NCI-H82 treated with DMSO at 0.1 percent for 48 hours (cell line): ENCODE results near the gene LRRC10B.
A peak's percentile ranks its signal among the peaks of the same experiment; 100 is the strongest.

Experiments used
- DNase-seq: peaks from one replicate; lab custom pipeline; 2025; ENCODE audit not compliant: unreplicated experiment; lab: John Stamatoyannopoulos, UW

LRRC10B gene

DNA sequence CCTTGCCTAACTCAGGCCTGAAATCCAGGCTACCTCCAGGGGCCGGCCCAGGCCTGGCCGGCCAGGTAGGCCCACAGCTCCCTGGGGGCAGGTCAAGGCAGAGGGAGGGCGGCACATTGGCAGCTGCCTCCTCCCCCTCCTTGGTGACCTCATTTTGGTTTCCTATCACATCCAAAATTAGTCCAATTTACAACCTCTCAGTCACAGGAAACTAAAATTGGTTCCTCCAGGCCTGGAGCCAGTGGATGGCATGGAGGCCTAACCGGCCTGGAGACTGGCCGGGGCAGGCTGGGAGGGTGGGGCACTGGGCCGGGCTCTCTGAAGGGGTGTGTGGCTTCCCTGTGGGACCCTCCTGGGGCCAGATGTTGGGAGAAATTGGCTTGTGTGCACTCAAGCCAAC, 35.9 kb downstream of the LRRC10B start:
- DNase-seq, result no peak

DNA sequence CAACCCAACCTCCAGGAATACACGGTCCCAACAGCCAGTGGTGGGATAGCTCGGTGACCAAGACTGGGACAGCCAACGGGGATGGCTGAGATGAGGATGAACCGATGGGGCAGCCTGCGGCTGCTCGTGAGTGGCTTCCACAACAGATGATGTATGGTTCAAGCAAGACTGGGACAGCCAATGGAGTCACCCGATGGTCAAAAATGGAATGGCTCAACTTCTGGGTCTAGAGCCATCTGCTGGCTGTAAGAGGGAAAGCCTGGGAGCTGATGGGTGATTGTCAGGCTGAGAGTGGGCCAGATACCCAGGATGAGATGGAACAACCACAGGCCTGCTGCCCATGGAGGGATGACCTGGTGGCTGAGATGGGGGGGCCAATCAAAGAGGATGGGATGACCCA, 36.8 kb downstream of the LRRC10B start:
- DNase-seq, result no peak

GRCh38 chr11:61545921-61546320, 37.4 kb downstream of the LRRC10B start:
- no peak for DNase-seq

DNA sequence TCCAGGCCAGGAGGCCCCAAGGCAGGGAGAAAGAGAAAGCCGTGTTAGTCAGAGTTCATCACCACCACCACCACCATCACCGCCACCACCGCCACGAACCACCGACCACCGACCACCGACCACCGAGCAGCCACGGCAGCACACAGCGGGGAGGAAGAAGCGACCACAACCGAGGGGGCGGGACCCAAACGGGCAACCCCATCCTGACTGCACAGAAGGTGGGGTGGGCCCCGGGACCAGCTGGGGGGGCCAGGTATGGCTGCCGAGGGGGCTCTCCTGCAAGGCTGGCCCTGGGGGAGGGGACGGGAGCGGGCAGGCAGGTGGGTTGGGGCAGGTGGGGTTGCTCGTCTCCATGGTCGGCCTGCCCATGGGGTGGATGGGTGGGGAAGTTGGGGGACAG, 38.1 kb downstream of the LRRC10B start:
- no peak for DNase-seq

DNA sequence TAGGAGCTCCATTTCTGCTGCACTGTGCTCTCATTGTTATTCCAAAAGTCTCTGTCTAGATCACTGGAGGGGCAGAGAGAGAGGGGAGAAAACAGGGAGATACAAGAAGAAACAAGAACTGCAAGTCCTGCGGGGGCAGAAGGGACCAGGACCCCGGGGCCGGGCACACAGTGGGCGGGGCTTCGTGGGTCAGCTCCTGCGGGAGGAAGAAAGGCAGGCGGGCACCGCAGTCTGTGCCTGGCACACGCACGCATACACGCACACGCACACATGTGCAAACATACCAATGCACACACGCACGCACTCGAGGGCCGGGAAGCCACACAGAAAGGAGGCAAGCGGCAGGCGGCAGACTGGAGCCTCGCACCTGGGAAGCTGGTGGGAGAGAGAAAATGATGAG, 38.7 kb downstream of the LRRC10B start:
- DNase-seq, result no peak

- no peak for DNase-seq
Measured at GRCh38 chr11:61549177-61549576, 40.6 kb downstream of the LRRC10B start.

GRCh38 chr11:61549662-61550568, 41.4 kb downstream of the LRRC10B start:
- DNase-seq, result no peak

DNA sequence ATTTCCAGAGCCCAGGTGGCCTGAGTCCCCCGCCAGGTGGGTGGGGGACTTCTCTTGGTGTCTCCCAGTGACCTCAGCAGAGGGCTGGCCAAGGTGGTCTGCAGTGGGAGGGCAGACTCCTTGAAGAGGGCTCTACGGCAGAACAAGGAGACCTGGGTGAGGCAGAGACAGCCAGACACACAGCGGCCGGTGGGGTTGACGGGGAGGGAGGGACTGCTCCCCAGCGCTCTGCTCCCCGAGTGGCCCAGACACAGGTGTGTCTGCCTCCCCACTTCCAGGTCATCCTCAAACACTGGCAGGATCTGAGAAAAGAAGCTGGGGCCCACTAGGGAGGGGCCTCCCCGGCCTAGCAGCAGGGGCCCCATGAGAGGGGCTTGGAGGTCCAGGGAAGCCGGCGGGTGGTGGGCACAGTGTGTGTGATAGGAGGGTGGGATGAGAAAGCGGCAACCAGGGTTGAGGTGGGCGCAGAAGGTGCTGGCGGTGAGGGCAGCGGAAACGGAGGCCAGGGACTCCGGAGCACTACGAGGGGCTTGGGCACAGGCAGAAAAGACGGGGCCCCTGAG, 42.2 kb downstream of the LRRC10B start:
- DNase-seq, result no peak

- DNase-seq, result no peak
Measured at GRCh38 chr11:61551634-61552033, 43.1 kb downstream of the LRRC10B start.

DNA sequence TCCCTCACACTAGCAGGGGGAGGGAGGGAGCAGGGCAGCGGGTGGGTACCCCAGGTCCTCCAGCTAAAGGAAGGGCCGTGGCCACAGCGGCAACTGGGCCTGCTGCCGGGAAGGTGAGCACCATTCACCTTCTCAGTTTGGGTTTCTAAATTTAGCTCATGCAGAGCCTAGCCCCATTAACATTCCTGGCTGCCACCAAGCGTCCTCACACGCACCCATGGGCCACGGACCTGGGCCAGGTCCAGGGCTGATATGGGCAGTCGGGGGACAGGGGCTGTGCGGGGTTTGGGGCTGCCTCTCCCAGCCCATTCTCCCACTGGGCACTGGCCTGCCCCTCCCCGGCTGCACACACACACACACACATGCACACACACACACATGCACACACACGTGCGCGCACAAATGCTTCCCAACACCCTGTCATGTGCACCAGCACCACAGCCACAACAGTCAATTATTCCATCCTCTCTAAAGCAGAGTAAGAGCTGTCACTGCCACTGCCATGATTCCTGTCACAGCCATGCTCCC, 43.6 kb downstream of the LRRC10B start:
- DNase-seq, result no peak

DNA sequence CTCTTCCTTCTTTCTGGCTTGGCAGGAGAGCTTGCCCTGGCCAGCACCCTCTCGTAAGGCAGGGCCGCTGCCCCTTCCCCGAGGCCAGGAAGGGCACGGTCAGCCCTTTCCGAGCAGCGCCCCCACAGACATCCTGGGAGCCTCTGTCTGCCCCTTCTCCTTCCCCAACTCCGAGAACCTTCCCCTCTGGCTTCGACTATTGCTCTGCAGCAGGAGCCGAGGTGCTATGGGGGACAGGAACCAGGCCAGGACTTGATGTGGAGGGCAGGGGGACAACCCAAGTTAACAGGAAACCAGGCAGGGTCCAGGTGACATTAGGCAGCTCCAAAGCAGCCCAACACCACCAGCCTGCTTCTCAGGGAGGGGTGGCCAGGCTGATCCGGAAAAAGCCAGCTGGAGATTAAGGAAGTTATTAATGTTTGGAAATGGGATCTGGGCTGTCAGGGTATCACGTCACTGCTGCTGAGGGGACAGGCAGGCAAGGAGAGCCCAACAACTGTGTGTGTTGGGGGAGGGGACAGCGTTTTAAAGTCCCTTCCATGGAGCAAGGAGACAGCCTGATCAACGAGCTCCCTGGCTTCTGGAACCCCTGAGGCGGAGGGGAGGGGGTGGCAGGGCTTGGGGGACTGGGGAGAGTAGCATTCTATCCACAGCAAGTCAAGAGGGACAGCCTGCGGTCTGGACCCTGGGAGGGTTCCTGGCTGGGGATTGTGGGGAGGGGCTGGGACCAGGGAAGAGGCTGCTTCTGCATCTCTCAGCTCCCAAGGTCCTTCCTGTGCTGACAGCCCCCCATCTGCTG, 45.0 kb downstream of the LRRC10B start:
- peak; percentile 52 for DNase-seq

GRCh38 chr11:61554172-61554988, 45.8 kb downstream of the LRRC10B start:
- no peak for DNase-seq

DNA sequence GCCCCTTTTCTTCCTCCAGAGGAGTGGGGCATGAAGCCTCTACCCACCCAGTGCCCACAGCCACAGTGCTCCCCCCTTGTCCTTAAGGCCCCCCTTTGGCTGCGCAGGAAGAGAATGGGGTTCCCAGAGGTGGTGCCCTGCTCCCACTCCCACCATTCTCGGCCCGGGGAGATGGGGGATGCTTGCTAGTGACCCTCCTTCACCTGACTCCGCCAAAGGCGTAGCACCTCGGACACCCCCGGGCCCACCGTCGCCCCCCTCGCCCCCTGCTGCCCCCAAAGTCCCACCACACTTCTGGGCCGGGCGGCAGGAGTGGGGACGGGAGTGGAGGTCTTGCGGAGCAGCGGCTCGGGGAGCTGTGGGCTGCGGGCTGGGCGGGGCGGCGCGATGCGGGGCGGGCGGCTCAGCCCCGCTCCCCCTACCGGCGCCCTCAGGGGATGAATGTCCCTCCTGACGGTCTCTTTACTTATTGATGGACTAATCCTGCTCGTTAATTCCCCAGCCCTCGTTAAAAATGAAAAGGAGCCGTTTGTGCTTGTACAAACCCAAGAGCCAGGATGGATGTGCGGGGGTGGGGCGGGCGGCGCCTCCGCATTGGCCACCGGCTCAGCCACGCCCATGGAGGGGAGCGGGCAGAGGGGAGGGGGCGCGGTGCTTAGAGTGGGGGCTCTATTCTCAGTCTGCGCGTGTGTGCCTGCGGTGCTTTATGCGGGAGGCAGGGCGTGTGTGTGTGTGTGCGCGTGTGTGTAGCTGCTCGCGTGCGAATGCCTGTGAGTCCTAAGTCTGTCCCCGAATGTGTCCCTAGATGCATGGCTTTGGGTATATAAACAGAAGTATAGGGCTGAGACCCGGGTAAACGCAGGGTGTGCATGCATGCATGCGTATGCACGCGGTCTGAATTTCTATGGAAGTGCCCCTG, 46.8 kb downstream of the LRRC10B start:
- DNase-seq, result peak; percentile 82

- no peak for DNase-seq
Measured at GRCh38 chr11:61555978-61556377, 47.4 kb downstream of the LRRC10B start.

DNA sequence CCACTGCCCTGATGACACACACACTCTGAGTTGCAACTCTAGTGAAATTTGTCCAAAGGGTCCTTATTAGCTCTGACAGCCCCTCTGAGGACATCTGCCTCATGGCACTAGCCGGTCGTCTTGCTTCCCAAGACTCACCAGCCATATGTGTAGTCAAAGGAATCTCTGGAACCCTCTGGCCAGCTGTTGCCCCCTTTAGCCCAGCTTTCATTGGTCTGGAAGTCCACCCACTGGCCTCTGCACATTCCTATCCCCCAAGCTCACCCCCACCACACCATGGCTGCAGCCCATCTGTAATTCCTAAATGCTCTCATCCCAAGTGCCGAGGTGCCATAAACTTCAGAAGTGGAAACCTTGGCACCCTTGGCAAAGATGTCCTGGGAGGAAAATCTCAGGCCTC, 48.1 kb downstream of the LRRC10B start:
- no peak for DNase-seq
